Measurements from ENCODE around the gene CFAP100.

CFAP100 gene

GRCh38 chr3:126461450-126462070 lies 66.9 kb downstream of the CFAP100 start:
- no peak for DNase-seq (ENCODE audit: low read depth in 2 of 2)

- DNase-seq (ENCODE audit: low read depth in 2 of 2), result no peak
Observed at GRCh38 chr3:126463521-126463920, 68.8 kb downstream of the CFAP100 start.

GRCh38 chr3:126464093-126464492 lies 69.4 kb downstream of the CFAP100 start:
- DNase-seq (ENCODE audit: low read depth in 2 of 2), result no peak

- no peak for DNase-seq (ENCODE audit: low read depth in 2 of 2)
Observed at GRCh38 chr3:126464494-126464893, 69.8 kb downstream of the CFAP100 start.

GRCh38 chr3:126464997-126465396 lies 70.3 kb downstream of the CFAP100 start:
- DNase-seq (ENCODE audit: low read depth in 2 of 2), result no peak

- DNase-seq (ENCODE audit: low read depth in 2 of 2), result no peak
Observed at GRCh38 chr3:126465928-126466544, 71.3 kb downstream of the CFAP100 start.

- DNase-seq (ENCODE audit: low read depth in 2 of 2), result no peak
Observed at GRCh38 chr3:126466886-126467610, 72.3 kb downstream of the CFAP100 start.

GRCh38 chr3:126467611-126467955 lies 72.9 kb downstream of the CFAP100 start:
- no peak for DNase-seq (ENCODE audit: low read depth in 2 of 2)

GRCh38 chr3:126468028-126468891 lies 73.6 kb downstream of the CFAP100 start:
- no peak for DNase-seq (ENCODE audit: low read depth in 2 of 2)

GRCh38 chr3:126469479-126469878 lies 74.8 kb downstream of the CFAP100 start:
- no peak for DNase-seq (ENCODE audit: low read depth in 2 of 2)

- no peak for DNase-seq (ENCODE audit: low read depth in 2 of 2)
Observed at GRCh38 chr3:126472277-126473006, 77.7 kb downstream of the CFAP100 start.

GRCh38 chr3:126473292-126474168 lies 78.8 kb downstream of the CFAP100 start:
- DNase-seq (ENCODE audit: low read depth in 2 of 2), result no peak

GRCh38 chr3:126474498-126475412 lies 80.0 kb downstream of the CFAP100 start:
- DNase-seq (ENCODE audit: low read depth in 2 of 2), result no peak

GRCh38 chr3:126475413-126476114 lies 80.9 kb downstream of the CFAP100 start, which contains the start of gene ZXDC:
ZXDC (minus strand) TSS chr3:126475891; CDS start chr3:126475865, 26 bp downstream.
- DNase-seq (ENCODE audit: low read depth in 2 of 2), result peak; percentile 85 to 90

- no peak for DNase-seq (ENCODE audit: low read depth in 2 of 2)
Observed at GRCh38 chr3:126476166-126477060, 81.7 kb downstream of the CFAP100 start.

GRCh38 chr3:126477061-126477380 lies 82.3 kb downstream of the CFAP100 start:
- no peak for DNase-seq (ENCODE audit: low read depth in 2 of 2)

GRCh38 chr3:126478581-126479310 lies 84.0 kb downstream of the CFAP100 start:
- DNase-seq (ENCODE audit: low read depth in 2 of 2), result no peak
